ENCODE data around the gene MAGEB17. TPM values are rescaled to one million over a fixed set of nuclear protein-coding genes. Genes with fewer than 3 reads are reported as not detected.

MAGEB17 gene
- total RNA-seq, 1 donor from 2014 or later = not detected

DNA sequence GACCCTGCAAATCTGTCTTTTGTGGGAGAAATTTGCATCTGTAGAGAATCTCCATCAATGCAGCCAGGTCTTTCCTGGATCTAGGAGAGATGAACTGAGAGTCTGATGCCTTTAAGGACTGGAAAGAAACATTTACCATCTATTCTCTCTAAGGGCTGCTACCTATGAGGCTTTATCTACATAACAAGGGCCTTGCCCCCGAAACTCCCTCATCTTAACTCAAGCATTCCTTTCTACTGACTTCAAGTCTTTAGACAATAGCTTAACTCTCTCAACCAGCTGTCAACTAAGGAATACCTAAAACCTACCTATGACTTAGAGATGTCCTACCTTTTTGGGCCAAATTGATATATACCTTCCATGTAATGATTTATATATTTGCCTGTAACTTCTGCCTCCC, 32.1 kb downstream of the MAGEB17 start:
- DNase-seq (ENCODE audit: low spot score) (no peak), ATAC-seq (no peak)
- intact Hi-C loops (cut with DNase I) = no loop called here

DNA sequence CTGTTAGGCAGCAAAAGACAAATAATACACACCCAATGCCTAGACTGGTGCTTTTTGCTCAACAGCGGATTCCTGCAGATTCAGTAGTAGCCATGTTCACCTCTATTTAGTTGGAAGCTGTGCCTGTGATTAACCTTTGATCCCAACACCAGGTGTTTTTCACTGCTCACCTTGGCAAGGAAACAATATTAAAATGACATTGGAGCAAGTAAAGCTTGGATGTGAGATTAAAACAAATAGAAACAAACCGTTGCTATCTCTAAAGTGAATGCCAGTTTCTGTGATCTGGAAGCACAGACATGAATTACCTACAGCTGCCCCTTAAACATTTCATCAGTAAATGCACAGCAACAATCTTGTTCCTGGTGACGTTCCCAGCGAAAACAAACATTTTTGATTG, 35.7 kb downstream of the MAGEB17 start:
- no peak for ATAC-seq
- intact Hi-C loops (cut with DNase I) = no loop called here
- DNase-seq (ENCODE audit: low spot score) = no peak

- intact Hi-C loops (cut with DNase I) = no loop called here
- DNase-seq (ENCODE audit: low spot score) = no peak
These were observed 37.3 kb downstream of the MAGEB17 start for GRCh38 chrX:16204538-16204937.

DNA sequence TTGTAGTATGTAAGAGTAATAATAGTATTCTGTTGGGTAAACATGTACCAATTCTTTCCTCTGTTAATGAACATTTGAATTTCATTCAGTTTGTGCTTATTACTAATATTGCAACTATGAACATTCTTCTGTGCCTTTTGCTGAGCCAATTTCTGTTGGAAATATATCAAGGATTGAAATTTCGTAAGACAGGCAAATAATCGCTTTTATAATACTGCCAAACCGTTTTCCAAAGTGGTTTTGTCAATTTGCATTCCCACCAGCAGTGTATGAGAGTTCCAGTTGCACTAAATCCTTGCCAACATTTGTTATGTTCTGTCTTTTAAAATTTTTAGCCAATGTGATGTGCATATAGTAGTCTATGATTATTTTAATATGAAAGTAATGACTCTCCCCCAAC, 38.6 kb downstream of the MAGEB17 start:
- intact Hi-C loops (cut with DNase I) = no loop called here
- ATAC-seq (peak; percentile 51), DNase-seq (ENCODE audit: low spot score) (no peak)

More at GRCh38 chrX:16204538-16204937, 37.3 kb downstream of the MAGEB17 start:
- no peak for ATAC-seq

DNA sequence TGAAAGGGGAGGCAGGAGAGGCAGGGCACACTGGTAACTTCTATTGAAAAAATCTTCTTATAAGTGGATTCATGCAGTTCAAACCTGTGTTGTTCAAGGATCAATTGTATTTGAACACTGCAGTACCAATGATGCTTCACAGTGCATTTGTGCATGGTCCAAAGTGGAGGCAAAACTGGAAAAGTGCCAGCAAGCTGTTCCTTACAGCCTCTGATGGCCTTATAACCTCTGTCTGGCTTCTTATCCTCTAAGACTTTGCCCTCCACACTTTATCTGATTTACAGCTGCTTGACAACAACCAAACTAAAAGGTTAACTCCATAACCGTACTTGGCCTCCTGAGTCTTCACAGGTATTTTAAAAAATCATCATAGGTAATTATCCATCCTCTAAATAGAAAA, 40.4 kb downstream of the MAGEB17 start:
- ATAC-seq (no peak), DNase-seq (ENCODE audit: low spot score) (no peak)
- intact Hi-C loops (cut with DNase I) = no loop called here

DNA sequence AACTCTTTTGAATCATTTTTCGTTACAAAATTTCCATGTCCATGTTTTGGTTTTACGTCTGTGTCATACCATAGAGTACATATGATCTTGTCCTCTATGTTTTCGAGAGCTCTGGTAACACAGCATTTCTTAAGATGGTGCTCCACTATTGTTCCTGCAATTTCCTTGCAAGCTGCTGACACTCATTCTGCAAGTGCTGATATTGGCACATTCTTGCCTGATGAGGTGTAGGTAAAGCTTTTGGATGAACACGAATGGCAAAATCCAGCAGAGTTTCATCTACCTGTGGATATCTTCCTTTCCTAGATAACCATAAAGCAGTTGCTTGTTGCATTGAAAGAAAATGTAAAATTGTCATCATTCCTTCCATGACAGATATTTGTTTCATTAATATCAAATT, 41.3 kb downstream of the MAGEB17 start:
- DNase-seq (ENCODE audit: low spot score) (no peak), ATAC-seq (no peak)
- intact Hi-C loops (cut with DNase I) = no loop called here

DNA sequence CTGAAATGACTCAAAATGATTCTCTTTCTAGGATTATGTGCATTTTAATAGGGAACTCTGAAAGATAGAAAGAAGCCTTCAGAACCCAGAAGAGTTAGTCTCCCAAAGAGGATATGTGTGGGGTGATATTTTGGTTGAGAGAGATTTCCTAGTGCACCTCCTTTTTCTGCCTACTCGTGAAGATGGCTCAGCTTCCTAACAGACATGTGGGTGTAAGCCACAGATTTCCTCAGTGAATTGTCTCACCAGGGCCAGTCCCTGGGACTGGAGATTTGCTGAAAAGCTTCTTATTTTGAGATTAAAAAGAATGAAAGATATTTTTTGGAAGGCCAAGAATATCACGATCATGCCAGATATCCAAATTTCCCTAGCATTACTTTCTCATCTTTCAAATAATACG, 42.8 kb downstream of the MAGEB17 start:
- intact Hi-C loops (cut with DNase I) = no loop called here
- no peak for ATAC-seq
- no peak for DNase-seq (ENCODE audit: low spot score)

DNA sequence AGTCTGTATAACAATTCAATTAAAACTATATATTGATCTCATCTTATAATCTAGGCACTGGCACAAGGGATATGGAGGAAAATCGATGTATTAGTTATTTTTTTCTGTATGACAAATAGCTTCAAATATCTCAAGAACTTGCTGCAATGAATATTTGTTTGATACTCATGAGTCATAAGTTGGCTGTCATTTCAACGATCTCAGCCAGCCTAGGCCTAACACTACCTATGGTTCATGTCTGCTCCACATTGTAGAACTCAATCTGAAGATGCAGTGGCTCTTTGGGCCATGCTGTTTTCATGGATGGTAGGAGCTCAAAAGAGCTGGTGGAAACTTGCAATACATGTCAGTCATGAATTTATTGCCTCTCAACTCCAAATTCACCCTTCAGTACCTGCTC, 44.7 kb downstream of the MAGEB17 start:
- DNase-seq (ENCODE audit: low spot score) (no peak), ATAC-seq (no peak)
- intact Hi-C loops (cut with DNase I) = no loop called here

DNA sequence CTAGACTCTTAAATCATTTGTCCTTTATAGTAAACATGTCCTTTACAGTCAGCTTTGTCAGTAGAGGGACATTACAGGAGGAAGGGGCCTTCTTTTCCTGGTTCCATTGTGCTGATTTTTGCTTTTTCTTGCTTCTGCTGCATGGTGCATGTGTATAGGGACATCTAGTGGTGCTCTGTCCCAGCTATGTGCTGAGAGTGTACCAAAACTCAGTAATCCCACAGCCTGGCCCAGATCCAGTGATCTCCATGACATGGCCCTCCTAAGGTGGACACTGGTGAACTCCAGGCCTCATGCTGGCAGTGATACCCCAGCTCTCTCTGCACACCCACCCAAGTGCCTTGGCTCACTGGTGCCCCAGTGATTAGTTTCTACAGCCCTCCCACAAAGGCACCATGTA, 45.2 kb downstream of the MAGEB17 start:
- intact Hi-C loops (cut with DNase I) = no loop called here
- ATAC-seq = no peak
- no peak for DNase-seq (ENCODE audit: low spot score)

GRCh38 chrX:16213961-16214360, 46.7 kb downstream of the MAGEB17 start:
- DNase-seq (ENCODE audit: low spot score) (no peak), ATAC-seq (no peak)
- intact Hi-C loops (cut with DNase I) = no loop called here

- DNase-seq (ENCODE audit: low spot score) = no peak
- intact Hi-C loops (cut with DNase I) = no loop called here
- no peak for ATAC-seq
These were observed 48.4 kb downstream of the MAGEB17 start for GRCh38 chrX:16215660-16216059.

Other genes with a start within 250 kb of the MAGEB17 start
- gene GRPR, start 43.9 kb upstream of the MAGEB17 start, total RNA-seq = 0.40 TPM